ENCODE results near the gene APOBEC3C.
"Not testable (repeated sequence)": the region's sequence is repeated elsewhere in the genome, so short reads cannot be mapped to it uniquely, and the experiment has no call there.

DNA sequence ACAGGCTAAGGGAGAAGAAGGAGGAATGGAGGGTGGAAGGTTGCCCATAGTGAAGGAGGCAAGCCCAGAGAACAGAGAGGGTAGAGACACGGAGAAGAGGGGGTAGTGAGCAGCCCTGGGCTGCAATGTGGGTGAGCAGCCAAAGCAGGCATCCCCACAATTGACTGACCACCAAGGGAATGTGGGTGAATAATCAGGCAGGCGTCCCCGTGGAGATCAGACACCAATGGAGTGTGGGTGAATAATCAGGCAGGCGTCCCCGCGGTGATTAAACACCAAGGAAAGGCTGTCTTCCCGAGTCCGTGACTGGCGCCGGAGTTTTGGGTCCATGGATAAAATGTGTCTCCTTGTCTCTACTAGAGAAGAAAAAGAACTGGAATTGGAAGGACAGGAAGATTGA, 47.9 kb downstream of the APOBEC3C start:
- not testable (repeated sequence) for TF ChIP-seq CTCF (IDR thresholded peaks at IDR 0.05; ENCODE audit: low read depth, low read length, poor library complexity, severe bottlenecking); EZH2phosphoT487 (IDR thresholded peaks at IDR 0.05; ENCODE audit: borderline replicate concordance, low read length)

Data from DOHH2 (cell line).